Osteocyte (in vitro differentiated cells): ENCODE data around the gene MIS18BP1. TPM values are rescaled to one million over a fixed set of nuclear protein-coding genes. Genes with fewer than 3 reads are reported as not detected.
"Not testable (repeated sequence)": the region's sequence is repeated elsewhere in the genome, so short reads cannot be mapped to it uniquely, and the experiment has no call there.

Experiments
- DNase-seq: peaks from one replicate; pipeline ENCODE4 v3.0.0; 2021; ENCODE audit warnings: mixed read lengths; ENCODE audit not compliant: unreplicated experiment; ENCODE audit errors: extremely low spot score
- H3K27ac Mint-ChIP-seq: one replicate; pipeline ENCODE4 v1.8.0; 2021; ENCODE audit warnings: mild to moderate bottlenecking, mixed read lengths; ENCODE audit not compliant: unreplicated experiment
- H3K27me3 Mint-ChIP-seq: one replicate; pipeline ENCODE4 v1.8.0; 2021; ENCODE audit warnings: mixed read lengths; ENCODE audit not compliant: unreplicated experiment
- H3K36me3 Mint-ChIP-seq: one replicate; pipeline ENCODE4 v1.8.0; 2021; ENCODE audit warnings: mixed read lengths; ENCODE audit not compliant: unreplicated experiment
- H3K4me1 Mint-ChIP-seq: one replicate; pipeline ENCODE4 v1.8.0; 2021; ENCODE audit warnings: mixed read lengths; ENCODE audit not compliant: unreplicated experiment
- H3K4me3 Mint-ChIP-seq: one replicate; pipeline ENCODE4 v1.8.0; 2021; ENCODE audit warnings: mild to moderate bottlenecking, moderate library complexity, mixed read lengths; ENCODE audit not compliant: unreplicated experiment
- H3K9me3 Mint-ChIP-seq: one replicate; pipeline ENCODE4 v1.8.0; 2021; ENCODE audit warnings: mixed read lengths; ENCODE audit not compliant: unreplicated experiment
- total RNA-seq: library from RNA; stranded (reverse); gene quantifications from 2 replicates; pipeline ENCODE4 v1.2.1, GENCODE V29; 2021
- TF ChIP-seq, protein P1 (sequence below): fragments of 200-600 bp; sonication (generic); IDR thresholded peaks from 2 replicates; pipeline ENCODE4 v1.5.0; 2021; ENCODE audit warnings: antibody characterized with exemption, mild to moderate bottlenecking, moderate library complexity

The MIS18BP1 gene
- total RNA-seq, 1 donor from 2014 or later, result 14.2 TPM

DNA sequence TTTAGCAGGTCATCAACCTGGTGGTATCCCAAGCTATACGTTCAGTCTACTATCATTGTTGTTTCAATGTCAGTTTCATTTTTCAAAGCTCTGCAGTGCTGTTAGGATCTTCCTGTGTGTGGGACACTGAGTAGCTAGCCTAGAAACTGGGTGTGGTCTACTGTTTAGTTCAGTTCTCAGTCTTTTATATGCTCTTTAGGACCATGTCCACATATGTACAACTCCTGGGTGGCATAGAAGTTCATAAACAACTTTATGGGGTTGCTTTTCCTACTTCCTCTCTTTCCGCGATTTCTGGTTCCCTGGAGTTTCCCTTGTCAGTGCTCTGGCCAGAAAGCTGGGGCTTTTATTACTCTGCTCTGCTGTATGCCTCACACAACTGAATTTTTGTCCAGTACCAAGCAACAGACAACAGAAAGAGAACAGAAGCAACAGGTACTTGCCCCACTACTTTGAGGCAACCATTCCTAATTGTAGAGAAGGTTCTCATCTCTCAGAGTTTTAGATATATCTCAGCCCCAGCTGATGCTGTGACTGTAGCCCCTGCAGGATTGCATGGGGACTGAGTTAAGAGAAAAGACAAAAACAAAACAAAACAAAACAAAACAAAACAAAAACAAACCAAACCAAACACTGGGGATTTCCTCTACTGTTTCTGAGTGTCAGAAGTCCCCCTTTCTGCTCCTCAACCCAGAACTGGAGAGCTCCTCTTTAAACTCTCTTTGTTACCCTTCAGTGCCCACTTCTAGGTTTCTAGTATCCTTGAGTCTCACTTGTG is 30.3 kb downstream of the MIS18BP1 start:
- H3K4me1 Mint-ChIP-seq, result no peaks in the 10 kb centered on the region
- TF ChIP-seq, protein P1, sequence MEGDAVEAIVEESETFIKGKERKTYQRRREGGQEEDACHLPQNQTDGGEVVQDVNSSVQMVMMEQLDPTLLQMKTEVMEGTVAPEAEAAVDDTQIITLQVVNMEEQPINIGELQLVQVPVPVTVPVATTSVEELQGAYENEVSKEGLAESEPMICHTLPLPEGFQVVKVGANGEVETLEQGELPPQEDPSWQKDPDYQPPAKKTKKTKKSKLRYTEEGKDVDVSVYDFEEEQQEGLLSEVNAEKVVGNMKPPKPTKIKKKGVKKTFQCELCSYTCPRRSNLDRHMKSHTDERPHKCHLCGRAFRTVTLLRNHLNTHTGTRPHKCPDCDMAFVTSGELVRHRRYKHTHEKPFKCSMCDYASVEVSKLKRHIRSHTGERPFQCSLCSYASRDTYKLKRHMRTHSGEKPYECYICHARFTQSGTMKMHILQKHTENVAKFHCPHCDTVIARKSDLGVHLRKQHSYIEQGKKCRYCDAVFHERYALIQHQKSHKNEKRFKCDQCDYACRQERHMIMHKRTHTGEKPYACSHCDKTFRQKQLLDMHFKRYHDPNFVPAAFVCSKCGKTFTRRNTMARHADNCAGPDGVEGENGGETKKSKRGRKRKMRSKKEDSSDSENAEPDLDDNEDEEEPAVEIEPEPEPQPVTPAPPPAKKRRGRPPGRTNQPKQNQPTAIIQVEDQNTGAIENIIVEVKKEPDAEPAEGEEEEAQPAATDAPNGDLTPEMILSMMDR, result no peak
- no peak for DNase-seq
- no peak overlapping the region for H3K27ac Mint-ChIP-seq
- peaks cover 27% of the 10 kb centered on the region for H3K36me3 Mint-ChIP-seq
- no peaks in the 10 kb centered on the region for H3K9me3 Mint-ChIP-seq
- no peak overlapping the region for H3K4me3 Mint-ChIP-seq
- H3K27me3 Mint-ChIP-seq, result no peaks in the 10 kb centered on the region

DNA sequence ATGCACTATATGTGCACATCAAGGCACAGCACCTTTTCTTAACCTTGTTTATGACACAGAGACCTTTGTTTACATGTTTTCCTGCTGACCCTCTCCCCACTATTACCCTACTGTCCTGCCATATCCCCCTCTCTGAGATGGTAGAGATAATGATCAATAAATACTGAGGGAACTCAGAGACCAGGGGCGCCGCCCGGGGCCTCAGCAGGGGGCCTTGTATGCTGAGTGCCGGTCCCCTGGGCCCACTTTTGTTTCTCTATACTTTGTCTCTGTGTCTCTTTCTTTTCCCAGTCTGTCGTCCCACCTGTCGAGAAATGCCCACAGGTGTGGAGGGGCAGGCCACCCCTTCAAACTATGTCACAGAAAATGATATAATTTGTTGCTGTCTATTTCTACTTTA is 38.7 kb downstream of the MIS18BP1 start:
- H3K4me3 Mint-ChIP-seq, H3K27ac Mint-ChIP-seq, H3K27me3 Mint-ChIP-seq, H3K36me3 Mint-ChIP-seq, DNase-seq, H3K9me3 Mint-ChIP-seq, H3K4me1 Mint-ChIP-seq: not testable (repeated sequence)

DNA sequence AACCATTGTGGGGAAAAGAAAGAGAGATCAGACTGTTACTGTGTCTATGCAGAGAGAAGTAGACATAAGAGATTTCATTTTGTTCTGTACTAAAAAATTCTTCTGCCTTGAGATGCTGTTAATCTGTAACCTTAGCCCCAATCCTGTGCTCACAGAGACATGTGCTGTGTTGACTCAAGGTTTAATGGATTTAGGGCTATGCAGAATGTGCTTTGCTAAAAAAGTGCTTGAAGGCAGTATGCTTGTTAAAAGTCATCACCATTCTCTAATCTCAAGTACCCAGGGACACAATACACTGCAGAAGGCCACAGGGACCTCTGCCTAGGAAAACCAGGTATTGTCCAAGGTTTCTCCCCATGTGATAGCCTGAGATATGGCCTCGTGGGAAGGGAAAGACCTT is 39.3 kb downstream of the MIS18BP1 start:
- not testable (repeated sequence) for H3K36me3 Mint-ChIP-seq, H3K9me3 Mint-ChIP-seq, H3K27me3 Mint-ChIP-seq, DNase-seq, H3K27ac Mint-ChIP-seq, H3K4me3 Mint-ChIP-seq, H3K4me1 Mint-ChIP-seq

DNA sequence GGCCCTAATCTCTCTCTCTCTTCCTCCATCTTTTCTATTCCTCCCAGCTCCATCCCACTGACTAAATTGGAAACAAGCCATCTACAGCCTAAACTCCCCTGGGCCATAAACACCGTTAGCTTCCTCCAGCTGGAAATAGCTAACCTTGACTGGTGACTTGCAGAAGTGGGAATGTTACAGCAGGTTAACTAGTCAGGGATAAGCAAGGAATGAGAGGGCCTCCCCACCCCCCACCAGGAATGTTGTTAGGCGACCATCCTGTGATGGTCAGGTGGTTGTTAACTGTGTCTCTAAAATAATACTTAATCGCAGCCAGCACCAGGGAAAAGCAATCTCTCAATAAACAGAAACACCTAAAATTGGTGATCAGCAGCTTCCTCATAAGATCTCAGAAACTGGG is 40.8 kb downstream of the MIS18BP1 start:
- Mint-ChIP-seq H3K9me3 (no peaks in the 10 kb centered on the region), H3K4me1 (no peaks in the 10 kb centered on the region), H3K27ac (no peak overlapping the region), H3K27me3 (no peaks in the 10 kb centered on the region), H3K4me3 (no peak overlapping the region), H3K36me3 (peaks cover 9% of the 10 kb centered on the region)
- no peak for DNase-seq
- TF ChIP-seq, protein P1, result no peak

DNA sequence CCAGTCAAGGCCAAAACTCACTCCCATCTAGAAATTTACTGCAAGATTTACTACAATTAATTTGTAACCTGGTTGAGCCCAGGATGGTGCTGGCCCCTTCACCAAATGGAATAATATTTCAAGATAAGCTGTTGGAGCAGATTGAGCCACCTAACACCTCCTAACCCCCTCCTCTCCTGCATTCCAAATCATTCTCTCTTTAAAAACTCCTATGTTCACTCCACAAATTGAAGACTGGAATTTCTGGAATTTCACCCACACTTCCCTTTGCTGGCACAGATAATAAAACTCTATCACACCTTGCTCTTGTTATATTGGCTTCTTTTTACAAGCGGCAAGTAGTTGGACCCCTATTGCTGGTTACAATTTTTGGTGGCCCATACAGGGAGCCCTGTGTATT is 41.7 kb downstream of the MIS18BP1 start:
- no peak overlapping the region for H3K27ac Mint-ChIP-seq
- no peaks in the 10 kb centered on the region for H3K4me1 Mint-ChIP-seq
- TF ChIP-seq, protein P1, result no peak
- H3K27me3 Mint-ChIP-seq, result no peaks in the 10 kb centered on the region
- peaks cover 17% of the 10 kb centered on the region for H3K36me3 Mint-ChIP-seq
- no peaks in the 10 kb centered on the region for H3K9me3 Mint-ChIP-seq
- DNase-seq, result no peak
- no peak overlapping the region for H3K4me3 Mint-ChIP-seq

DNA sequence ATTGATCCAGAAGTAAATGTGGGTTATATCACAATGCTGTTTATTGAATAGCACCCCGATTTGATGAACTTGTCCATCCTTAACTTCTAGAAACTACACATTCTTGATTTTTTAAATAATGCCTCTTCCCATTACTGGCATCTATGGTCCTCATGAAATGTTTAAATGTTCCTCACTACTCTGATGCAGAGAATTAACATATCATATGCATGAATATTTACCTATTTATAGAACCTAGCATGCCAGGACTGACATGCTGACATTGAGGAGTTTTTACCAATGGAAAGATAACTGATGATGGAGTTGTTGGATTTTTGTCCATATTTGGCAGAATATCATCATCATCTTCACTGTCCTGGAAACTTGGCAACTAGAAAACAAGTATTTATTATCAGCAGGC is 42.8 kb downstream of the MIS18BP1 start:
- Mint-ChIP-seq H3K27ac (no peak overlapping the region), H3K27me3 (no peaks in the 10 kb centered on the region), H3K4me1 (no peaks in the 10 kb centered on the region), H3K9me3 (no peaks in the 10 kb centered on the region), H3K36me3 (peaks cover 18% of the 10 kb centered on the region), H3K4me3 (no peak overlapping the region)
- DNase-seq, result no peak
- TF ChIP-seq, protein P1, result no peak
